Hypothalamus (tissue), 51 donors: ENCODE measurements around the gene CECR2.
"Not testable (repeated sequence)": the region's sequence is repeated elsewhere in the genome, so short reads cannot be mapped to it uniquely, and the experiment has no call there.

Experiments
- DNase-seq, 51 donors: peaks; one replicate each; lab custom pipeline; 2025; lab: John Stamatoyannopoulos, UW

CECR2 gene

DNA sequence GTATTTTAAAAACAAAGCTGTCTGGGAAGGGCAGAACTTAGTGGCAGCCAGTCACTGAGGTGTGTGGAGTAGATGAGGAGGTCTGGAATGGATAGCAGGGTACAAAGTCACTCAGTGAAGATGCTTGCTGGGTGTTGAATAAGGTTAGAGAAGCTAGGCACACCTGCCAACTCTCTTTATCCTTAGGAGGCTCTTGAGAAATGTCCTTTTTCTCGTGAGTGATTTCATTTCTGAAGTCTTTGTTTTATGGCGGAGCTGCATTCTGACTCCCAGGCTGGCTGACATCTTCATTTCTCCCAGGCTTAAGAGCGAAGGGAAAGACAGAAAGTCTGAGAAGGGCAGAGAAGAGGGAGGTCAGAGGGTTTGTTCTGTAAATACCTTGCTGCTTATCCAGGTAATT is 31.0 kb downstream of the CECR2 start:
- no peak for DNase-seq

DNA sequence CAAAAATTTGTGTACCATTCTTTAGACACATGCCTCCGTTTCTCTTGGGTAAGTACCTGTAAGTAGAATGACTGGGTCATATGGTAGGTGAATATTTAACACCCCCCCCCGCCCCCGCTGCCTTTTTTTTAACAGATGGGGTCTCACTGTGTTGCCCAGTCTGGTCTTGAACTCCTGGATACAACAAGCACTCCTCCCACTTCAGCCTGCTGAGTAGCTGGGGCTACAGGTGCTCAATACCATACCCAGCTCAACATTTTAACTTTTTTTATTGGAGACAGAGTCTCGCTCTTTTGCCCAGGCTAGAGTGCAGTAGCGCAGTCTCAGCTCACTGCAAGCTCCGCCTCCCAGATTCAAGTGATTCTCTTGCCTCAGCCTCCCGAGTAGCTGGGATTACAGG is 32.5 kb downstream of the CECR2 start:
- DNase-seq: no peak

DNA sequence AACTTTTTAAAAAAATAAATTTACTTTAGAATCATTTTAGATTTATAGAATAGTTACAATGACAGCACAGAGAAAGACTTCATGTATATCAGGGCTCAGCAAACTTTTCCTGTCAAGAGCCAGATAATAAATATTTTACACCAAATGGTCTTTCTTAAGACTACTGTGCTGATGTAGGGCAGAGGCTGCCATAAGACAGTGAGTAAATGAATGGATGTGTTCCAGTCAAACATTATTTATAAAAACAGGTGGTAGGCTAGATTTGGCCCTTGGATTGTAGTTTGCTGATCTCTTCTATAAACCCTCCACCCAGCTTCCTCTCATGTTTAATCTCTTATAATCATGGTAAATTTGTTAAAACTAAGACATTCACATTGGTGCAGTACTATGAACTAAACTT is 33.0 kb downstream of the CECR2 start:
- no peak for DNase-seq

DNA sequence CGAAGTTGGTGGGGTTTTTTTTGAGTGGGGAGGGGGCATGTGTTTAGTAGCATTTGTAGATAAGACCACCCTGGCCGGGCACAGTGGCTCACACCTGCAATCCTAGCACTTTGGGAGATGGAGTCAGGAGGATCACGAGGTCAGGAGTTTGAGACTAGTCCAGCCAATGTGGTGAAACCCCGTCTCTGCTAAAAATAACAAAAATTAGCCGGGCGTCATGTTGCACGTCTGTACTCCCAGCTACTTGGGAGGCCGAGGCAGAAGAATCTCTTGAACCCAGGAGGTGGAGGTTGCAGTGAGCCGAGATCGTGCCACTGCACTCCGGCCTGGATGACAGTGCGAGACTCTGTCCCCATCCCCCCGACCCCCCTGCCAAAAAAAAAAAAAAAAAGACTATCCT is 34.6 kb downstream of the CECR2 start:
- no peak for DNase-seq

DNA sequence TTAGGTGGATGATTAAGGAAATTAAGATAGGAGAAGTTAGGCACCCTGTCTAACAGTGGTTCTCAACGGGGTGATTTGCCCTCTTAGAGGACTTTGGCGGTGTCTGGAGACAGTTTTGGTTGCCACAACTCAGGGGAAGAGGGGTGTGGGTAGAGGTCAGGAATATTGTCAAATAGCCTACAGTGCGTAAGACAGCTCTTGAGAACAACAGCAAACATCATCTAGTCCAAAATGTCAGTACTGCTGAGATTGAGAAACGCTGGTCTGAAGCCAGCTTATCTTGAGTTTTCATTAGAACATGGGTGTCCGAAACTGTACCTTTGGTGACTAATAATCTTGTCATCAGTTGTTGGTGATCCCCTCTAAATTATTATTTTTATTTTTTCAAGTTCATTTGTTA is 38.4 kb downstream of the CECR2 start:
- no peak for DNase-seq

DNA sequence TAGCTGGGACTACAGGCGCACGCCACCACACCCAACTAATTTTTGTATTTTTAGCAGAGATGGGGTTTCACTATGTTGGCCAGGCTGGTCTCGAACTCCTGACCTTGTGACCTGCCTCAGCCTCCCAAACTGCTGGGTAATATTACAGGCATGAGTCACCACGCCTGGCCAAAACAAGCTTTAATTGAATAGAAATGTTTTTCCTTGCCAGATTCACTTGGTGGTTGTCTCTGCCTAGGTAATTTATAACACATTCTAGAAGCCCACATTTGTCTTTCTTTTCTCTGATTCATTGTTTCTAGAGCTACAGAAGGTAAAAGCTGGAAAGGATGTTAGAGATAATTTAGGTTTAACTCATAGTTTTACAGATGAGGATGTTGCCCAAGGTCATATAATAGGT is 41.3 kb downstream of the CECR2 start:
- DNase-seq: no peak

DNA sequence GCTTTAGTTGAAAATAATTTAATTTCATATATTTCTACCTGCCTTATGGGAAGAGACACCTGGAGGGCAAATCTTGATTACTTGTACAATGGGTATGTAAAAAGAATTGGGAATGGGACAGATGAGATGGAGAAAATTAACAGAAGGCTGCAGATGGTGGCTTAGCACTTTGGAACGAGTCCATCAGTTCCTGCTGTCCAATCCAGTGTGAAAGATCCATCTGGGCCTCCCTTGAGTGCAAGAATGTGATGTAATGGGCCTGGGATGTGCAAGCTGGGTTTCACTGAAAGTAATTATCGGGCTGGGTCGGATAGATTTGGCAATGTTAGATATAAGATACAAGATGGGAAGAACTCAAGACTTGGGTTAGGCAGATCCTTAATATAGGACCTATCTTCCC is 42.0 kb downstream of the CECR2 start:
- DNase-seq: peak in 8 of 51 donors; percentile 15 to 30 (median 26)

DNA sequence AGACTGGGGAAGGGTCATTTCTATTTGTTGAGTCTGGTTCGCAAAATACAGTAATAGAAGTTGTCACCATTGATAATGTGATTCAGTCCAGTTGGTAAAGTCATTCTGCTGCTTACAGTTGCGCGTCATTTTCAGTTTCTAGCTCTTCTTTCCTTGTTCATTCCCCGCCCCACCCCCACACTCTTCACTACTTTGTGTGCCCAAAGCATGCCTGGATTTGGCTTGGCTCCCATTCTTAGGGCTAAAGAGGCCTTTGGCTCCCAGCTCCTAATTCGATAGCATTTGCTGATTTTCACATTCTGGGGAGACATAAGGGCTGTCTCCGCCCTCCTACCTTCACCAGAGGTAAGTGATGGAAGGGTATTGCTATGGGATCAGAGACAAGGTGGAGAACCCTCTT is 43.0 kb downstream of the CECR2 start:
- peak in 10 of 51 donors; percentile 9 to 48 (median 18) for DNase-seq

DNA sequence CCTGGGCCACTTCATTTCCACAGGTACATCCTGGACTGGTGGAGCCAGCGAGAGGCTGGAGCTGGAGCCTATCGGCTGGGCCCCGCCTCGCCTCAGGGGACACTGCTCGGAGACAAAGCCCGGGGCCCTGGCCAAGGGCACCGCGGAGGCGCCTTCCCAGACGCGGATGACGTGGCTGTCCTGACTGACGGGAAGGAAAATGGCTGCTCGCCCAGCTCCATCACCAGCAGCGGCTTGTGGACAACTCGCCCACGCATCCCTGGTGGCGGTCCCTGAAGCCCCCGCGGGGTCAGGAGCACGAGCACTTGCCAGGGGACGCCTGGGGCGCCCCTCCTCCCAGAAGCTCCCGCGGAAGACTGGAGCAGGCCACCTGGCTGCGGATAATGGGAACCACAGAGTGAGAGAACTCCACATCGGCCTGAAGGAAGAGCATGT is 49.6 kb downstream of the CECR2 start:
- no peak for DNase-seq

DNA sequence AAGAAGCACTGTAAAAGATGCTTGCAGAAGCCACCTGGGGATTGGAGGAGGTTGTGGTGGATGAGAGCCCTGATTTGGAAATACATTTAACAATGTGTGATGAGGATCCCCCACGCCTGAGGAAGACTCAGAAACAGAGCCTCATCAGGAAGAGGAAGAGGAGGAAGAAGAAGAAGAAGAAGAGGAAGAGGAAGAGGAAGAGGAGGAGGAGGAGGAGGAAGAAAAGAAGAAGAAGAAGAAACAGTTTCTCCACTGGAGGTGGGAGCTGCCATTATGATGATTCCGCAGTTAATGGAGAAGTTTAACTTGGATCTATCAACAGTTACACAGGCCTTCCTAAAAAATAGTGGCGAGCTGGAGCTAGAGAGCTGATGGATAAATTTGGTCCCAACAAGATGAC is 50.1 kb downstream of the CECR2 start:
- DNase-seq: no peak

DNA sequence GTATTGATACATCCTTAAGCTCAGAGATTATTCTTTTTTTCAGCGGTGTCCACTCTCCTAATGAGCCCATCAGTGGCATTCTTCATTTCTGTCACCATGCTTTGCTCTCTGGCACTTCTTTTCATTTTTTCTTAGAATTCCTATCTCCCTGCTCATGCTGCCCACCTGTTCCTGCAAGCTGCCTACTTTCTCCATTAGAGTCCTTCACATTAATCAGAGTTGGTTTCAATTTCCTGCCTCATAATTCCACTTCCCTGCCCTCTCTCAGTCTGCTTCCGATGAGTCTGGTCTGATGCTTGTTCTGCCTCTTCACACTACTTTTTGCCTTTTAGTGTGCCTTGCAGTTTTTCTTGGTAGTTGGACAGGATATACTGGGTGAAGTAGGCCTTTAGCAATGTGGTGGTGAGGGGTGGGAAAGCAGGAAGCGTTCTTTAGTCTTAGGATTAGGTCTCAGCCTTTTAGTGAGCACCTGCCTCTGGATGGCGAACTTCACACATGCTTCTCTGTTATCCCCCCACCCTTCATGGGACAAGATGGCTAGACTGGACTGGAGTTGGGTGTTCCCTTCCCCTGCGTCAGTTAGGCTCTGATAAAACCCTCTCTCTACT is 53.6 kb downstream of the CECR2 start:
- DNase-seq: no peak

DNA sequence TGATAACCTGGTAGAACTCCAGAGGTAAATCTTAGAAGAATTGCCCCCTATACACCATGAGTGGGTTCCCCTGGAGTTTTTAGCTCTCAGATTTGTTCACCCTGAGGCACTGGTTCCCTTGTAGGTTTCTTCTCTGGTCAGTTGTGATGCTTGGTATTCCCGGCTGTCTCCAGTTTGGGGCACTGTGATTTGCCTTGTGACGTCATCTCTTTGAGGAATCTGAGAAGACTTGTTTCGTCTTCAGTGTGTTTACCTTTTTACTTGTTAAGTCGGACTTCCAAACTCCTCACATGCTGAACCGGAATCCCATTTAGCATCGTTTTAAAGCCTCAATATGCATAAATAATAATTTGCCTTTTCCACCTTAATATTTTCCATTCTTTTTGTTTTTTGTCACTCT is 54.4 kb downstream of the CECR2 start:
- no peak for DNase-seq

DNA sequence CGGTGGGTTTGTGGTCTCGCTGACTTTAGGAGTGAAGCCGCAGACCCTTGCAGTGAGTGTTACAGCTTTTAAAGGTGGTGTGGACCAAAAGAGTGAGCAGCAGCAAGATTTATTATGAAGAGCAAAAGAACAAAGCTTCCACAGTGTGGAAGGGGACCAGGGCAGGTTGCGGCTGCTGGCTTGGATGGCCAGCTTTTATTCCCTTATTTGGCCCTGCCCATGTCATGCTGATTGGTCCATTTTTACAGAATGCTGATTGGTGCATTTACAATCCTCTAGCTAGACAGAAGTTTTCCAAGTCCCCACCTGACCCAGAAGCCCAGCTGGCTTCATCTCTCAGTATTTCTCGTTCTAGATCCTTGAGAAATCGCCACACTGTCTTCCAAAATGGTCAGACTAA is 58.3 kb downstream of the CECR2 start:
- not testable (repeated sequence) for DNase-seq

DNA sequence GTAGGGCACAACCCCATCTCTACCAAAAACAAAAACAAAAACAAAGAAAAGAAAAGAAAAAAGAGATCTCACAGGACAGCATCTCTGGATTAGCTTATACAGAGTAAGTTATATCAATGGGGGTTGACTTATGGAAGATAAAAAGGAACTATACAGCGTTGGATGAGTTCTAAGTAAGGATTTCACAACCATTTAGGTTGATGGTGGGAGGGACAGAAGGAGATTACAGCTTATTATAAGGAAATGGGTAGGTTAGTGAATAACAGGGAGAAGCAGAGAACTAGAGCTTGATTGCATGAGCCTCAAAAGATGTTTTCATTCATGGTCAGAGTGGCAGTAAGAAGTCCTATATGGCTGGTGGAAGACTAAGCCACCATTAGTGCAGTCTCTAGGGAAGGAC is 60.3 kb downstream of the CECR2 start:
- DNase-seq: no peak

DNA sequence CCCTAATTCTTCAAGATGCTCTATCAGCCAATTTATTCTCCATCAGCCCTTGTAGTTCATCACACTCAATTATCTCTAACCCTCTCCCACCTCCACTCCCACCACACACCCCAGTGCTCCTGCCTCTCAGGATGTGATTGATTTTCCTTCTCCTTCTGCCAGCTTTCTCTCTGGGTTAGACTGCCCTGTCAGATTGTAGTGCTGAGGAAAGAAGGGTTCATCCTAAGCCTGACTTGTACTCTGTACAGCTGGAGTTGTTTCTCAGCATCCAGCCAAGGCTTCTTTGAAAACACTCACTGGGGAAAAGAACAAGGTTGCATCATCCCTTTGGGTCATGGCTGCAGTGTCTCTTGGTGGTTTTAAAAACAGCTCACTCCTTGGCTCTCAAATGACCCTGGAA is 61.2 kb downstream of the CECR2 start:
- peak in 13 of 51 donors; percentile 3 to 55 (median 23) for DNase-seq

DNA sequence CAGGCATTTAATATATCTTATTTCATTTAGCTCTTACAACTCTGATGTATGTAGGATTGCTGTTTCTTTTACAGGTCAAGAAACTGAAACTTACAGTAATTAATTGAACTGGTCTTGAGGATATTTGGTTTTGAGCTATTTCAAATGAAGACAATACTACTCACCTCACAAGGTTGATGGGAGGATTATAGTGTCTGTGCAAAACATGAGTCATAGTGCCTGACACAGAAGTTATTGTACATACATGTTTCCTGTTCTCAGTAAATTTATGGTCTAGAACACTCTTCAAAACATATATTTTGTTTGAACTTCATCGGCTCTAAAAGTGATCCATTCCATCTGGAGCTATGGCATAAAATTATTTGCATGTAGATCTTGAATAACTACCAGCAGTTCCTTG is 61.9 kb downstream of the CECR2 start:
- DNase-seq: no peak

DNA sequence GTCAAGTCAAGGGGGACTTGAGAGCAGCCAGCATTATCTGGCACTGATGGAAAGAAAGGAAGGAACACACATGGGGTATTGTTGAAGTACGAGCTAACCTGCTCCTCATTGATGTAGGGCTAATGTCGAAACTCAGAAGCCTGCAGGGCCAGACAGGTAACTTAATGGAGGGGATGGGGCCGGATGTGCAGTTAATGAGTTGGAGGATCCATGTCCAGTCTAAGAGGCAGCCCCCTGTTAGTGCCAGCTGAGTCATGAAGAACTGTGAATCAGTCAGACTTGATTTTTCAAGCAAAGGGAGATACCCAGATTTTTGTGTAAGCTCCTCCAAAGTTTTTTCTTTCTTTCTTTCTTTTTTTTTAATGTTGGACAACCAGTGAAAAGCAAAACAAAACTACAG is 65.6 kb downstream of the CECR2 start:
- peak in 3 of 51 donors; percentile 10 to 45 (median 16) for DNase-seq

DNA sequence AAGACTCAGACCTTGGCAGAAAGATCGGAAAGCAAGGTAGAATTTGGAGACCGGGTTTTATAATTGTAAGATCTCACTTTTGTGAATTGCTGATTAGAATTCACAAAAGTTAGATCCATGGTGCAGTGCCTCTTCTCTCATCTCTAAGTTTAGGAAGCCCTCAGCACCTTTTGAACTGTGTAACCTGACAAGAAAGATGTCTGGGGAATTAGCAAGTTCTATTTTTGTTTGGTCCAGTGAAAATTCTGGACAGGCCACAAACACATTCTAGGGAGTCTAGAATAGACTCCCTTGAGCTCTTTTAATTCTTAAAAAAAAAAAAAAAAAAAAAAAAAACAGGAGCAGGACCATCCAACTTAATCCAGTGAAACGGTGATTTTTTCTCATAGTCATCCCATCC is 66.1 kb downstream of the CECR2 start:
- no peak for DNase-seq

DNA sequence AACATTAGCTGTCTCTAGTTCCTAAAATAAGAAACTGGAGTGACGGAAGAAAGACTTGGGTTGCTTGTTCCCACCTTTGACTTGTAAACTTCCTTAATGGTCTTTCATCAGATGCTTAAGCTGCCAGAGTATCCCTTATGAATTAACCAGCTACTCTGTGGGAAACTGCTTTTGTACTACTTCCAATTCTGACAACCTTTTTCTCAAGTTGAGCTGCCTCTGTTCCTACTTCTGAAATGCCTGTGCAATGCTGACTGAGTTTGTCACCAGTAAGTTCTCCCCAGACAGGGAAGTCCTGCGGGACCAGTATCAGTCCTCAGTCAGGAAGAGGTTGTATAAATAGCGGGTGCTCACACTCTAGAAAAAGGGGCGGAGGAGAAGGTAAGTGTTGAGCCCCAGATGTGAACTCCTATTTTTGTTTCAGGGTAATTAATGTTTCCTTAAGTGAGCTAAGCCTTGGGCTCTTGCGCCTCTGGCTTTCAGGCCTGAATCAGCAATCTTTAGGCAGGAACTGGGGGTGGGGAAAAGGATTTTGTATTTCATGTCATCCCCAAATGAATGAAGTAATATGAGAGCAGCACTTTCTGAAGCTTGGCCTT is 67.2 kb downstream of the CECR2 start:
- DNase-seq: peak in 12 of 51 donors; percentile 11 to 78 (median 35)

DNA sequence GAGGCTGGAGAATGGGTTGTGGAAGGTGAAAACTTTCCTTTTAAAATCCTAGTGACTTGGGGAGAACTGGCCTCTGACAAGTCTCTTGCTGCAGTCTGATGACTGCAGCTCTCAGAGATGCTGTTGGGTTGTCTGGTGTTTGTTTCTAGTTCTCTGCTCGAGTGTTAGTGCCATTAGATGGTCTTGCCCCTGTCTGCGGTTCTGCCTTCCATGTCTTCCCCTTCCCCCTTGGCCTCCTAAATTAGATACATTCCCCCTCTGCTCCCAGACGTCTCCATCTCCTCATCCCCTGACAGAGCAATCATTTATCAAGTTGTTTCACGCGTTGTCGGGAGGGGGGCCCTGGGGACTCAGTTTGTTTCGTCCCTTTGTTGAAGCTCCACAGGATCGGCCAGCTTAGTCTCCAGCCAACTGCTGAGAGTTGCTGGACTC is 67.7 kb downstream of the CECR2 start:
- peak in 45 of 51 donors; percentile 10 to 90 (median 66) for DNase-seq

DNA sequence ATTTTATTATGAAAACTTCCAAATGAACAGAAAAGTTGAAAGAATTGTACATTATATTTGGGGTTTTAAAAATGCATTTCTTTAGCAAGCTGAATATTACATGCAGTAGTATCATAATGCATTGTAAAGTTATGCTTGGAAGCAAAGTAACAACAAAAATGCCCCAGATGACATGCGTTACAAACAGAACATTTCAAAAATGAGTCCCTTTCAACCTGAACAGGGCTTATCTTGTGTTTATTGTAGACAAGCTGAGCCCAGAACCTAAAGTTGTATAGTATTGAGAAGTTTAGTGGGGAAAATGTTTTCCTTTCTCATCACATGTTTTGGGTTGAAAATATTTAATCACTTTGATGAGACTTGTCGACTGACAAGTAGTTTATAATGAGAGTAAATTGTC is 68.8 kb downstream of the CECR2 start:
- no peak for DNase-seq

DNA sequence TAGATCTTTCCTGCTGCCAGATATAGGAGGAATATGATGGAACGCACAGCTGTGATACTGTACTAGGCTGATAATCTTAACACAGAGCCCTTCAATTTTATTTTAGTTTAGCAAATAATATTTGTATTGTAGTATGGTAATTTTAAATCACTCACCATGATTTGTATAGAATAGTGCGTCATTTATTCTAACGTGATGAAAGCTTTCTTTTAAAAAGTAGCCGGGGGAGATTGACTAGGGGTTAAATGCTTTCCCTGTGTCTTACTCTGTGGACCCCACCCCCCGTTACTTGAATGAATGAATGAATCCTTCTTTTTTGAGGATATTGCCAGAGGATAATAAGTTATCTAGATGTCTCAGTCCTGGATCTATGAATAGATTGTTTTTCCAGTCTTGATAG is 72.1 kb downstream of the CECR2 start:
- no peak for DNase-seq
